ENCODE measurements around the gene PRKCD.

The PRKCD gene

DNA sequence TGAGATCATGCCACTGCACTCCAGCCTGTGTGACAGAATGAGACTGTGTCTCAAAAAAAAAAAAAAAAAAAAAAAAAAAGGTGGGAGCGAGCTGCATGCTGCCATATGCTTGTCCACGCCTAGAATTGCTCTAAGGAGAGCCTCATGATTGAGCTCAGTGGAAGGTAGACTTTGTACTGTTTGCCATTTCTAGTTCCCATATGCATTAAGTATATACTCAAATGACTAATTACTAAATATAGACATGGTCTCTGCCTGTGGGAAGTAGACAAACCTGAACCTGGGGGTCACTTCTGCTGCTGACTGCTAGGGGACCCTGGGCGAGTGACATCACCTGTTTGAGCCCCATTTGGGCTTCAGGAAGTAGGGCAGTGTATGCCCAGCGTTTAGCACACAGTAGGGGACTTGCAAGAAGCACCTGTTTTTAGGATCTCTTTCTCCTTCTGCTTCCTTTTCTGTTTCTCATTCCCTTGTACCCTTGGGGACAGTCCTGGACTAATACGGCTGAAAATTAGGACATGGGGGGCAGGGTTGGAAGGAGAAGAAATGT lies 27.2 kb downstream of the PRKCD start:
- no peak for DNase-seq (ENCODE audit: low read depth)
- TF ChIP-seq, protein P1, sequence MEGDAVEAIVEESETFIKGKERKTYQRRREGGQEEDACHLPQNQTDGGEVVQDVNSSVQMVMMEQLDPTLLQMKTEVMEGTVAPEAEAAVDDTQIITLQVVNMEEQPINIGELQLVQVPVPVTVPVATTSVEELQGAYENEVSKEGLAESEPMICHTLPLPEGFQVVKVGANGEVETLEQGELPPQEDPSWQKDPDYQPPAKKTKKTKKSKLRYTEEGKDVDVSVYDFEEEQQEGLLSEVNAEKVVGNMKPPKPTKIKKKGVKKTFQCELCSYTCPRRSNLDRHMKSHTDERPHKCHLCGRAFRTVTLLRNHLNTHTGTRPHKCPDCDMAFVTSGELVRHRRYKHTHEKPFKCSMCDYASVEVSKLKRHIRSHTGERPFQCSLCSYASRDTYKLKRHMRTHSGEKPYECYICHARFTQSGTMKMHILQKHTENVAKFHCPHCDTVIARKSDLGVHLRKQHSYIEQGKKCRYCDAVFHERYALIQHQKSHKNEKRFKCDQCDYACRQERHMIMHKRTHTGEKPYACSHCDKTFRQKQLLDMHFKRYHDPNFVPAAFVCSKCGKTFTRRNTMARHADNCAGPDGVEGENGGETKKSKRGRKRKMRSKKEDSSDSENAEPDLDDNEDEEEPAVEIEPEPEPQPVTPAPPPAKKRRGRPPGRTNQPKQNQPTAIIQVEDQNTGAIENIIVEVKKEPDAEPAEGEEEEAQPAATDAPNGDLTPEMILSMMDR (IDR thresholded peaks at IDR 0.05; ENCODE audit: control insufficient read depth, insufficient read depth, low read depth, low read length, missing control alignments) = no peak
- no peak overlapping the region for H3K4me3 ChIP-seq (ENCODE audit: control insufficient read depth, low read depth, low read length)

DNA sequence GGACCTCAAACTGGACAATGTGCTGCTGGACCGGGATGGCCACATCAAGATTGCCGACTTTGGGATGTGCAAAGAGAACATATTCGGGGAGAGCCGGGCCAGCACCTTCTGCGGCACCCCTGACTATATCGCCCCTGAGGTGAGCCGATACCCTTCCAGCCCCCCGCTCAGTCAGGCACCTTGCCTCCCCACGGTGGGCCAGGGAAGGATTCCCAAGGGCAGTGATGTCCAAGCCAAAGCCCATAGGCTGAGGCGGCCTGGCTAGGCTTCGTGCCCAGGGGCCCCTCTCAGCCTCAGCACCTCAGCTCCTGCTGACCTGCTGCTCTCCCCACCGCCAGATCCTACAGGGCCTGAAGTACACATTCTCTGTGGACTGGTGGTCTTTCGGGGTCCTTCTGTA lies 27.7 kb downstream of the PRKCD start:
- no peak for DNase-seq (ENCODE audit: low read depth)
- TF ChIP-seq, protein P1 (IDR thresholded peaks at IDR 0.05; ENCODE audit: control insufficient read depth, insufficient read depth, low read depth, low read length, missing control alignments) = no peak
- H3K4me3 ChIP-seq (ENCODE audit: control insufficient read depth, low read depth, low read length) = no peak overlapping the region

DNA sequence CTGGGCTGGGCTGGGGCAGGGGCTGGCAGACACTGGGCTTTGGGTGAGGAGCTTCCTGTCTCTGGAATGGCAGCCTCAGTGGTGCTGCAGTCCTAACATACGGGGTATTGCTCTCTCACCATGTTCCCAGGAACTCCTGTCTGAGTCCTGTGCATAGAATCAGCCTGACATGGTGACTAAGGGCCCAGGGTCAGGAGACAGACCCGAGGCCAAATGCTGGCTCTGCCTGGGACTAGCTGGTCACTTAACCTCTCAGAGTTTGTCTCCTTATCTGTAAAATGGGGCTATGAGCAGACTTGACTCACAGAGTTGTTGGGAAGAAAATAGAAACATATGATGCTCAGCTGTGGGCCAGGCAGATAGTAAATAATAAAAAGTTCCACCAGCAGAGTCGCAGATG lies 28.3 kb downstream of the PRKCD start:
- TF ChIP-seq, protein P1 (IDR thresholded peaks at IDR 0.05; ENCODE audit: control insufficient read depth, insufficient read depth, low read depth, low read length, missing control alignments) = no peak
- no peak overlapping the region for H3K4me3 ChIP-seq (ENCODE audit: control insufficient read depth, low read depth, low read length)
- DNase-seq (ENCODE audit: low read depth) = no peak

DNA sequence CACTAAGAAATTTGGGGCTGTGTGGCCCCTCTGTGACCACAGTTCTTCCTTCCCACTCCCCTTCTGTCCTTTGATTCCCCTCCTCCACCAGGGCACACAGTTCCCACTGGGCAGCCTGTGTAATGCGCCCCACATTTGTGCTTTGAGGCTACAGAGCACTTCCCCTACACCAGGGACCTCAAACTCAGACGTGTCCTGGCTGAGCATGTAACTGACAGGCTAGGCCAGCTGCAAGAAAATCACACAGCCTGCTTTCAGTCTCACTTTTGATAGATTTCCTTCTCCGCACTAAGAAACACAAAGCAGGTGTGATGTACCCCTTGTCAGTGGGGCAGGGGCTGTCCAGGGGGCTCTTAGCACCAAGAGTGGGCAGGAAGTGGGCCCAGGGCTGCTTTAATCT lies 29.6 kb downstream of the PRKCD start:
- TF ChIP-seq, protein P1 (IDR thresholded peaks at IDR 0.05; ENCODE audit: control insufficient read depth, insufficient read depth, low read depth, low read length, missing control alignments) = no peak
- H3K4me3 ChIP-seq (ENCODE audit: control insufficient read depth, low read depth, low read length) = no peak overlapping the region
- DNase-seq (ENCODE audit: low read depth) = no peak

DNA sequence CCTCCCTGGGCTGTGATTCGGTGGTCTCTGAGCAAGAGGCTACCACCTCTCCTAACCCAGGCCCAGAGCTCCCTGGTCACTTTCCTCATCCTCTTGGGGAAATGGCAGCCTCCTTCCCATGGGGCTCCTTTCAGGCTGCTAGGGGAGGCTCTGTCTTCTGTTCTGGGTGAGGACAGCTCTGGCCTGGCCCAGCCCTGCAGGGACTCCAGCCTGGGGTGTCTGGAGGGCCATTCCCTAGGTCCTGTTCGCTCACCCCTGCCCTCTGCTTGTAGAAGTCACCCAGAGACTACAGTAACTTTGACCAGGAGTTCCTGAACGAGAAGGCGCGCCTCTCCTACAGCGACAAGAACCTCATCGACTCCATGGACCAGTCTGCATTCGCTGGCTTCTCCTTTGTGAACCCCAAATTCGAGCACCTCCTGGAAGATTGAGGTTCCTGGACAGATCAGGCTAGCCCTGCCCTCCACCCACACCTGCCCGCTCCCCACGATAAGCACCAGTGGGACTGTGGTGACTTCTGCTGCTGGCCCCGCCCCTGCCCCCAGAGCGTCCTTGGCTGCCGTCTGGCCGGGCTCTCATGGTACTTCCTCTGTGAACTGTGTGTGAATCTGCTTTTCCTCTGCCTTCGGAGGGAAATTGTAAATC lies 30.9 kb downstream of the PRKCD start:
- TF ChIP-seq, protein P1 (IDR thresholded peaks at IDR 0.05; ENCODE audit: control insufficient read depth, insufficient read depth, low read depth, low read length, missing control alignments) = no peak
- DNase-seq (ENCODE audit: low read depth) = no peak
- no peak overlapping the region for H3K4me3 ChIP-seq (ENCODE audit: control insufficient read depth, low read depth, low read length)

DNA sequence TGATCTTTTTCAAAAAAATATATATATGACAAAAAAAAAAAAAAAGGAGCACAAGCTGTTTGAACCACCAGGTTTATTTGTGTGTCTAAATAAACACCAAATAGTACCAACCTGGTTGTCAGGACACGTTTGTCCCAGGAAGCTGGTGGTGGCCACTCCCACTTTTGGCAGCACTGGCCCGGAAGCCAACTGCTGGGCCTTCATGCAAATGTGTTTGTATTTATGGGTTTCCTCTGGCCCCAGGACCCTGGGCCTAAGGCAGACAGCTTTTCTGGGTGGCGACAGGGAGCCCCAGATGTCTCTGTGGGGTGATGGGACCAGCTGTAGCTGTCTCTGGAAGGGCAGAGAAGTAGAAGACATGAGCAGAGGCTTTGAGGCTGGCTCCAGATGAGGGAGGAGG lies 31.6 kb downstream of the PRKCD start:
- DNase-seq (ENCODE audit: low read depth) = no peak
- TF ChIP-seq, protein P1 (IDR thresholded peaks at IDR 0.05; ENCODE audit: control insufficient read depth, insufficient read depth, low read depth, low read length, missing control alignments) = no peak
- no peak overlapping the region for H3K4me3 ChIP-seq (ENCODE audit: control insufficient read depth, low read depth, low read length)
